Measurements from ENCODE around the gene CERT1.
"Not testable (repeated sequence)": the region's sequence is repeated elsewhere in the genome, so short reads cannot be mapped to it uniquely, and the experiment has no call there.

CERT1 gene

GRCh38 chr5:75534734-75535133 is 23.3 kb upstream of the CERT1 start:
- no peak overlapping the region for H3K27ac ChIP-seq
- TF ChIP-seq, protein P1, sequence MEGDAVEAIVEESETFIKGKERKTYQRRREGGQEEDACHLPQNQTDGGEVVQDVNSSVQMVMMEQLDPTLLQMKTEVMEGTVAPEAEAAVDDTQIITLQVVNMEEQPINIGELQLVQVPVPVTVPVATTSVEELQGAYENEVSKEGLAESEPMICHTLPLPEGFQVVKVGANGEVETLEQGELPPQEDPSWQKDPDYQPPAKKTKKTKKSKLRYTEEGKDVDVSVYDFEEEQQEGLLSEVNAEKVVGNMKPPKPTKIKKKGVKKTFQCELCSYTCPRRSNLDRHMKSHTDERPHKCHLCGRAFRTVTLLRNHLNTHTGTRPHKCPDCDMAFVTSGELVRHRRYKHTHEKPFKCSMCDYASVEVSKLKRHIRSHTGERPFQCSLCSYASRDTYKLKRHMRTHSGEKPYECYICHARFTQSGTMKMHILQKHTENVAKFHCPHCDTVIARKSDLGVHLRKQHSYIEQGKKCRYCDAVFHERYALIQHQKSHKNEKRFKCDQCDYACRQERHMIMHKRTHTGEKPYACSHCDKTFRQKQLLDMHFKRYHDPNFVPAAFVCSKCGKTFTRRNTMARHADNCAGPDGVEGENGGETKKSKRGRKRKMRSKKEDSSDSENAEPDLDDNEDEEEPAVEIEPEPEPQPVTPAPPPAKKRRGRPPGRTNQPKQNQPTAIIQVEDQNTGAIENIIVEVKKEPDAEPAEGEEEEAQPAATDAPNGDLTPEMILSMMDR (conservative IDR thresholded peaks at IDR 0.05), result no peak
- TF ChIP-seq ZFX (IDR thresholded peaks at IDR 0.05), result no peak

DNA sequence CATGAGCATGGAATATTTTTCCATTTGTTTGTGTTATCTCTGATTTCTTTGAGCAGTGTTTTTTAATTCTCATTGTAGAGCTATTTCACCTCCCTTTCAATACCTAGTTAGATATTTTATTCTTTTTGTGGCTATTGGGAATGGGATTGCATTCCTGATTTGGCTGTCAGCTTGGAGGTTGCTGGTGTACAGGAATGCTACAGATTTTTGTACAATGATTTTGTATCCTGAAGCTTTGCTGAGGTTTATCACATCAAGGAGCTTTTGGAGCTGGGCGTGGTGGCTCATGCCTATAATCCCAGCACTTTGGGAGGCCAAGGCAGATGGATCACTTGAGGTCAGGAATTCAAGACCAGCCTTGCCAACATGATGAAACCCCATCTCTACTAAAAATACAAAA is 22.3 kb upstream of the CERT1 start:
- not testable (repeated sequence) for H3K27ac ChIP-seq

DNA sequence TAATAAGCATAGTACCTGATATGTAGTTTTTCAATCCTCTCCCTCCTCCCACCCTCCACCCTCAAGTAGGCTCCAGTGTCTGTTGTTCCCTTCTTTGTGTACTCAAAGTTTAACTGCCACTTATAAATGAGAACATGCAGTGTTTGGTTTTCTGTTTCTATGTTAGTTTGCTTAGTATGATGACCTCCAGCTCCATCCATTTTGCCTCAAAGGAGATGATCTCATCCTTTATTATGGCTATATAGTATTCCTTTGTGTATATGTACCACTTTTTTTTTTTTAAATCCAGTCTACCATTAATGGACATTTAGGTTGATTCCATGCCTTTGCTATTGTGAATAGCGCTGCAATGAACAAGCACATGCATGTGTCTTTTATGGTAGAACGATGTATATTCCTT is 20.8 kb upstream of the CERT1 start:
- no peak overlapping the region for H3K27ac ChIP-seq
- TF ChIP-seq ZFX (IDR thresholded peaks at IDR 0.05), result no peak
- TF ChIP-seq, protein P1 (conservative IDR thresholded peaks at IDR 0.05), result no peak

- TF ChIP-seq ZFX (IDR thresholded peaks at IDR 0.05), result no peak
- TF ChIP-seq, protein P1 (conservative IDR thresholded peaks at IDR 0.05), result no peak
- no peak overlapping the region for H3K27ac ChIP-seq
Measured at GRCh38 chr5:75529185-75529584, 17.8 kb upstream of the CERT1 start.

- H3K27ac ChIP-seq, result no peak overlapping the region
Measured at GRCh38 chr5:75526070-75526469, 14.6 kb upstream of the CERT1 start.

DNA sequence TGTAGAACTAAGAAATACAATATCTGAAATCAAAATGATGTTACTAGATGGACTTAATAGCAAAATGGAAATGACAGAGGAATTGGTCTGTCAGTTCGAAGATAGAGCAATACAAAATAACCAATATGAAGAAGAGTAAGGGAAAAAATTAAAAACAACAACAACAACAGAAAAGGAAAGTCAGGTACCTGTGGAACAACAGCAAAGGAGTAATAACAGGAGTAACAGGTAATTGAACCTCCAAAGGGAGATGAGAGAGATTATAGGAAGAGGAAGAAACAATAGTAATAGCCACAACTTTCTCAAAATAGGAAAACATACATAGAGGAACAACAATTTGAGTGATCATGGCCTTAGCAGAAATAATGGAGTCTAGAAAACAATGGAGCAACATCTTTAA is 13.9 kb upstream of the CERT1 start:
- no peak overlapping the region for H3K27ac ChIP-seq

More at GRCh38 chr5:75526070-75526469, 14.6 kb upstream of the CERT1 start:
- TF ChIP-seq, protein P1 (conservative IDR thresholded peaks at IDR 0.05), result no peak
- TF ChIP-seq ZFX (IDR thresholded peaks at IDR 0.05), result no peak

DNA sequence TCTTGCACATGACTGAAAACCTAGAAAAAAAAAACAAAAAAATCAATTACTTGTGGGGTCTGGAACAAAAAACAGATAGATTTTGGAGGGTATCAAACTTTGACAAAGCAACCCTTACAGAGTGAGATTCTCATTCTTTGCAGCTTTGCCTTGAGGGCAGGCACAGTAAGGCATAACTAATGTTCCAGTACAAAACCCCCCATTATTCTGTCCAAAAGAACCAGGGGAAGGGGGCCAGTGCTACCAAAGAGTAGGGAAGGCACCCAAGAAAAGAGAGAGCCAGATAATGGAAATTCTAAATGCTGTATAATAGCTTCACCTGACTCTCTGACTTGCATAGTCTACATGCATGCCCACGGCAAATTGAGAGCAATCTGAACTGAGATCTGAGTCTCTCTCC is 13.2 kb upstream of the CERT1 start:
- no peak for TF ChIP-seq ZFX (IDR thresholded peaks at IDR 0.05)
- TF ChIP-seq, protein P1 (conservative IDR thresholded peaks at IDR 0.05), result no peak
- H3K27ac ChIP-seq, result no peak overlapping the region

More for the DNA sequence above, 13.9 kb upstream of the CERT1 start:
- TF ChIP-seq, protein P1 (conservative IDR thresholded peaks at IDR 0.05), result no peak
- TF ChIP-seq ZFX (IDR thresholded peaks at IDR 0.05), result no peak

DNA sequence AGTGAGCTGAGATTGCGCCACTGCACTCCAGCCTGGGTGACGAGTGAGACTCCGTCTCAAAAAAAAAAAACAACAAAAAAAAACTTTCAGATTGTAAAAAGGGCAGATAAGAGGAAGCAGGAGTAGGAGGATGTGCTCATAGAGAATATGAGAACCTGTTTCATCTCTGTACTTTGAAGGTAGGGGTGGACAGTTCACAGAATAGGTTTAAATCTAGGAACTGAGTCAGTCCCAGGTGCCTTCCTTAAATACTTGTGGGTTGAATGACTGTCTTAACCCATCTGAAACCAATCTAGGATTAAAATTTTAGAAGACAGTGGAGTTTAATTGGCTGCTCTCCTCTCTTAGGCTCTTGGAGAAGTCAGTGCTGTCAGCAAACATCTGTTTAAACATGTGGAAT is 12.6 kb upstream of the CERT1 start:
- TF ChIP-seq, protein P1 (conservative IDR thresholded peaks at IDR 0.05), result no peak
- TF ChIP-seq ZFX (IDR thresholded peaks at IDR 0.05), result no peak
- no peak overlapping the region for H3K27ac ChIP-seq
